OCI-LY3 (cell line): ENCODE measurements around the gene SPECC1L.

ENCODE experiments used
- CTCF ChIP-seq: fragments of 200-600, 300-600 bp; sonication (generic); IDR thresholded peaks from 2 replicates; pipeline ENCODE4 v1.5.1; 2014; ENCODE audit warnings: antibody characterized with exemption, low read length, low read depth
- EZH2phosphoT487 ChIP-seq: fragments of 200-600 bp; shearing (Covaris generic); IDR thresholded peaks from 2 replicates; pipeline ENCODE4 v1.6.1; 2018; ENCODE audit warnings: antibody characterized with exemption, mixed run types, low read depth

DNA sequence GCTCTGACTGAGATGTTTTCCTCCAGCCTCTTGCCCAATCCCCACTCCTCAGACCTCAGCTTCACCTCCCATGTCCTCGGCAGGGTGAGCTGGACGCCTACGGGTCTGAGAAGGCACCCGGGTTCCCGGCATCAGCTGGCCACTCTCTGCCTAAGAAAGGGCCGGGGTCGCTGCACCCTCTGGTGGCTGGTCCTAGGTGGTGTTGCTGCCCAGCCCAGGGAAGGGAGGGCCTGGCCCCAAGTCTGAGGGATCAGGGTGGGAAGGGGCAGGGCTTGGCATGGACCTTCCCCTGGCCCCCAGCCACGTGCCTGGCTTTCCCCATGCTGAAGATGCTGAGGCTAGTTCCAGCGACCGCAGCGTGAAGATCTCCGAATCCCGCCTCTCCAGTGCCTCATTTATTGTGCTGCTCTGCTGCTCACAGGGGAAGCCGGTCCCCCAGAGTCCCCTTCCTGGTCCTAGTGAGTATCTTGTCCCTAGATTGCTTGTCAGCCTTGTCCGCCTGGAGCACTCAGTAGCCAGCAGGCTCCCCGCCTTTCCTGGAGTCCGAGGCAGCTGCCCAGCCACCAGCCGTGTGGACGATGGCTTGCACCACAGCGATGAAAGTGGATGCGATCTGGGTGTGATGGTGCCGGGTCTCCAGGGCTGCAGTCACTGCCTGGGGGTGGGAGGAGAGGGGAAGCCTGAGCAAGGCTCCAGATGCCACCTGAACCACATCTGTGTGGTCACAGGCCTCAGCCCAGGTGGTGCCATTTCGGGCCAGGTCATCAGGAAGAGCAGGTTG is 22.9 kb upstream of the SPECC1L start:
- TF ChIP-seq CTCF: peak; percentile 69
- no peak for TF ChIP-seq EZH2phosphoT487
